Mesenteric fat pad (tissue), 1 donor: Measurements from ENCODE around the gene COL1A1. TPM values are rescaled to one million over a fixed set of nuclear protein-coding genes. Genes with fewer than 3 reads are reported as not detected.
A peak's percentile ranks its signal among the peaks of the same experiment; 100 is the strongest.

Experiments
- DNase-seq: peaks from one replicate; pipeline ENCODE4 v3.0.0-alpha.2; 2020; ENCODE audit warnings: low spot score
- total RNA-seq: library from RNA; stranded (reverse); fragmentation: NEBNext Ultra II Directional; extraction: Animal tissue kit (Norgen Biotek cat#: 25700); gene quantifications from one replicate; pipeline ENCODE4 v1.2.1, GENCODE V29; 2021
- donor health status: DM: yes; HTN: yes; CAD: no.

The COL1A1 gene
- total RNA-seq, 1 donor from 2014 or later = 309 TPM

- DNase-seq = no peak
Measured at GRCh38 chr17:50145532-50146229, 55.8 kb downstream of the COL1A1 start.

GRCh38 chr17:50144845-50145531, 56.4 kb downstream of the COL1A1 start:
- DNase-seq = no peak

GRCh38 chr17:50144355-50144754, 57.1 kb downstream of the COL1A1 start:
- no peak for DNase-seq

GRCh38 chr17:50143461-50144176, 57.8 kb downstream of the COL1A1 start:
- DNase-seq = no peak

- DNase-seq = no peak
Measured at GRCh38 chr17:50141745-50142110, 59.7 kb downstream of the COL1A1 start.

GRCh38 chr17:50141026-50141744, 60.2 kb downstream of the COL1A1 start:
- DNase-seq = no peak

GRCh38 chr17:50139950-50140885, 61.2 kb downstream of the COL1A1 start:
- peak; percentile 93 for DNase-seq

- no peak for DNase-seq
Measured at GRCh38 chr17:50139185-50139783, 62.1 kb downstream of the COL1A1 start.

GRCh38 chr17:50137042-50137441, 64.4 kb downstream of the COL1A1 start:
- no peak for DNase-seq

- DNase-seq = no peak
Measured at GRCh38 chr17:50136096-50136687, 65.2 kb downstream of the COL1A1 start.

- DNase-seq = no peak
Measured at GRCh38 chr17:50135316-50136095, 65.9 kb downstream of the COL1A1 start.

GRCh38 chr17:50134206-50135110, 67.0 kb downstream of the COL1A1 start:
- DNase-seq = no peak

- DNase-seq = no peak
Measured at GRCh38 chr17:50133769-50134099, 67.7 kb downstream of the COL1A1 start.

Other genes with a start within 250 kb of the COL1A1 start
- 0.55 TPM for gene DLX4, start 232.4 kb downstream of the COL1A1 start, total RNA-seq
- gene DLX3, start 206.4 kb downstream of the COL1A1 start, total RNA-seq = 0.48 TPM
- 14.4 TPM for gene ITGA3, start 145.5 kb downstream of the COL1A1 start, total RNA-seq
- 41.9 TPM for gene PDK2, start 106.3 kb downstream of the COL1A1 start, total RNA-seq
- gene SAMD14, start 71.5 kb downstream of the COL1A1 start, total RNA-seq = 1.4 TPM
- 56.5 TPM for gene PPP1R9B, start 51.0 kb downstream of the COL1A1 start, total RNA-seq
- 0.32 TPM for gene SGCA, start 35.6 kb downstream of the COL1A1 start, total RNA-seq
- gene TMEM92, start 72.8 kb upstream of the COL1A1 start, total RNA-seq = not detected
- 14.4 TPM for gene XYLT2, start 144.5 kb upstream of the COL1A1 start, total RNA-seq
- 51.5 TPM for gene MRPL27, start 171.6 kb upstream of the COL1A1 start, total RNA-seq
- not detected for gene EME1, start 171.6 kb upstream of the COL1A1 start, total RNA-seq
- gene LRRC59, start 195.9 kb upstream of the COL1A1 start, total RNA-seq = 126 TPM
- 148 TPM for gene ACSF2, start 224.6 kb upstream of the COL1A1 start, total RNA-seq